Suprapubic skin (tissue), 4 donors: Measurements from ENCODE around the gene KRTAP21-3. TPM values are rescaled to one million over a fixed set of nuclear protein-coding genes. Genes with fewer than 3 reads are reported as not detected.

Experiments
- DNase-seq, 2 donors: peaks; one replicate each; pipeline ENCODE4 v3.0.0-alpha.2; 2019; ENCODE audit warnings: low spot score in 2 of 2
- H3K27ac ChIP-seq: fragments of 200-600 bp; sonication (generic); one replicate; pipeline ENCODE4 v1.5.1; 2019
- H3K27me3 ChIP-seq: fragments of 200-600 bp; sonication (generic); one replicate; pipeline ENCODE4 v1.5.1; 2019
- H3K36me3 ChIP-seq: fragments of 200-600 bp; sonication (generic); one replicate; pipeline ENCODE4 v1.5.1; 2019
- H3K4me1 ChIP-seq: fragments of 200-600 bp; sonication (generic); one replicate; pipeline ENCODE4 v1.5.1; 2019
- H3K4me3 ChIP-seq: fragments of 200-600 bp; sonication (generic); one replicate; pipeline ENCODE4 v1.5.1; 2019; ENCODE audit warnings: mild to moderate bottlenecking
- H3K9me3 ChIP-seq: fragments of 200-600 bp; sonication (generic); one replicate; pipeline ENCODE4 v1.5.1; 2019
- CTCF ChIP-seq, 2 donors: fragments of 200-600 bp in 1 of 2; fragments of 450-650 bp in 1 of 2; sonication (generic) in 1 of 2; IDR thresholded peaks; one replicate each; pipeline ENCODE4 v1.5.1; 2016 to 2019; ENCODE audit warnings: antibody characterized with exemption in 2 of 2, mild to moderate bottlenecking in 1 of 2, moderate library complexity in 1 of 2
- EP300 ChIP-seq: sonication (generic); formaldehyde crosslinking; IDR thresholded peaks from one replicate; pipeline ENCODE4 v1.6.1; 2017; ENCODE audit warnings: antibody characterized with exemption
- POLR2A ChIP-seq, 2 donors: fragments of 450-650 bp; IDR thresholded peaks; one replicate each; pipeline ENCODE4 v1.6.1; 2017; ENCODE audit warnings: antibody characterized with exemption in 2 of 2, mild to moderate bottlenecking in 2 of 2, moderate library complexity in 2 of 2
- POLR2AphosphoS5 ChIP-seq, 3 donors: sonication (generic); formaldehyde crosslinking; IDR thresholded peaks; one replicate each; pipeline ENCODE4 v1.6.1; 2017; ENCODE audit warnings: antibody characterized with exemption in 3 of 3
- WGBS: methylation state at CpG from one replicate; pipeline ENCODE4 v1.1.5; 2018; 5-methylcytosine and 5-hydroxymethylcytosine counted together
- total RNA-seq, 4 donors: library from RNA; depleted of rRNA; stranded (reverse); fragments of >200 nt; gene quantifications; one replicate each; pipeline ENCODE4 v1.1.0, GENCODE V29; 2016

Gene KRTAP21-3
- total RNA-seq, 4 donors from 2014 or later, result not detected

GRCh38 chr21:30740462-30740861 is 21.9 kb upstream of the KRTAP21-3 start:
- no peak for DNase-seq
- Histone ChIP-seq H3K4me3 (no peak overlapping the region), H3K4me1 (no peaks in the 10 kb centered on the region), H3K27me3 (no peaks in the 10 kb centered on the region), H3K27ac (no peak overlapping the region), H3K9me3 (no peaks in the 10 kb centered on the region), H3K36me3 (no peaks in the 10 kb centered on the region)
- 82% methylated on average over 2 of the region's 2 CpGs for WGBS
- TF ChIP-seq POLR2A (IDR thresholded peaks at IDR 0.05) (no peak), CTCF (IDR thresholded peaks at IDR 0.05) (no peak), POLR2AphosphoS5 (IDR thresholded peaks at IDR 0.05) (no peak), EP300 (no peak)

- Histone ChIP-seq H3K4me1 (no peaks in the 10 kb centered on the region), H3K9me3 (no peaks in the 10 kb centered on the region), H3K4me3 (no peak overlapping the region), H3K36me3 (no peaks in the 10 kb centered on the region), H3K27me3 (no peaks in the 10 kb centered on the region), H3K27ac (no peak overlapping the region)
- no peak for DNase-seq
- TF ChIP-seq CTCF (IDR thresholded peaks at IDR 0.05), result no peak
- TF ChIP-seq POLR2AphosphoS5 (IDR thresholded peaks at IDR 0.05), result no peak
- no peak for TF ChIP-seq POLR2A (IDR thresholded peaks at IDR 0.05)
- no peak for TF ChIP-seq EP300
- 48% methylated on average over 1 of the region's 1 CpG for WGBS
Measured at GRCh38 chr21:30733026-30733425, 14.4 kb upstream of the KRTAP21-3 start.

GRCh38 chr21:30726726-30727125 is 8.1 kb upstream of the KRTAP21-3 start:
- no peak overlapping the region for H3K4me3 ChIP-seq
- H3K27ac ChIP-seq, result no peak overlapping the region
- 84% methylated on average over 1 of the region's 1 CpG for WGBS
- no peaks in the 10 kb centered on the region for H3K36me3 ChIP-seq
- DNase-seq, result no peak
- no peaks in the 10 kb centered on the region for H3K9me3 ChIP-seq
- no peaks in the 10 kb centered on the region for H3K27me3 ChIP-seq
- H3K4me1 ChIP-seq, result no peaks in the 10 kb centered on the region
- no peak for TF ChIP-seq POLR2A (IDR thresholded peaks at IDR 0.05)

- WGBS, result 94% methylated on average over 1 of the region's 1 CpG
- H3K36me3 ChIP-seq, result no peaks in the 10 kb centered on the region
- H3K4me3 ChIP-seq, result no peak overlapping the region
- no peak for DNase-seq
- no peak for TF ChIP-seq CTCF (IDR thresholded peaks at IDR 0.05)
- TF ChIP-seq POLR2AphosphoS5 (IDR thresholded peaks at IDR 0.05), result no peak
- TF ChIP-seq EP300, result no peak
- no peak for TF ChIP-seq POLR2A (IDR thresholded peaks at IDR 0.05)
- no peaks in the 10 kb centered on the region for H3K9me3 ChIP-seq
- no peak overlapping the region for H3K27ac ChIP-seq
- no peaks in the 10 kb centered on the region for H3K27me3 ChIP-seq
- no peaks in the 10 kb centered on the region for H3K4me1 ChIP-seq
Measured at GRCh38 chr21:30719401-30719800, 824 bp upstream of the KRTAP21-3 start.

- H3K27me3 ChIP-seq, result no peaks in the 10 kb centered on the region
- TF ChIP-seq CTCF (IDR thresholded peaks at IDR 0.05) (no peak), POLR2A (IDR thresholded peaks at IDR 0.05) (no peak), POLR2AphosphoS5 (IDR thresholded peaks at IDR 0.05) (no peak), EP300 (no peak)
- no peak for DNase-seq
- H3K9me3 ChIP-seq, result no peaks in the 10 kb centered on the region
- no peak overlapping the region for H3K27ac ChIP-seq
- no peak overlapping the region for H3K4me3 ChIP-seq
- H3K36me3 ChIP-seq, result no peaks in the 10 kb centered on the region
- no peaks in the 10 kb centered on the region for H3K4me1 ChIP-seq
- WGBS, result 87% methylated on average over 2 of the region's 2 CpGs
Measured at GRCh38 chr21:30717105-30717504, 1.5 kb downstream of the KRTAP21-3 start.

- DNase-seq, result no peak
- no peak for TF ChIP-seq POLR2A (IDR thresholded peaks at IDR 0.05)
- TF ChIP-seq POLR2AphosphoS5 (IDR thresholded peaks at IDR 0.05), result no peak
- no peak for TF ChIP-seq CTCF (IDR thresholded peaks at IDR 0.05)
- no peak for TF ChIP-seq EP300
- H3K27ac ChIP-seq, result no peak overlapping the region
- WGBS, result 81% methylated on average over 2 of the region's 2 CpGs
- H3K9me3 ChIP-seq, result no peaks in the 10 kb centered on the region
- H3K4me1 ChIP-seq, result no peaks in the 10 kb centered on the region
- no peaks in the 10 kb centered on the region for H3K27me3 ChIP-seq
- no peaks in the 10 kb centered on the region for H3K36me3 ChIP-seq
- H3K4me3 ChIP-seq, result no peak overlapping the region
Measured at GRCh38 chr21:30714946-30715345, 3.6 kb downstream of the KRTAP21-3 start.
